HG02884 (cell line): Measurements from ENCODE around the gene GIT1.
"Not testable (repeated sequence)": the region's sequence is repeated elsewhere in the genome, so short reads cannot be mapped to it uniquely, and the experiment has no call there.

Source experiments
- ATAC-seq: cut with Tn5 transposase; IDR thresholded peaks from one replicate; pipeline ENCODE4 v1.9.1; 2021; ENCODE audit warnings: mild to moderate bottlenecking, moderate library complexity; ENCODE audit not compliant: unreplicated experiment

Gene GIT1

DNA sequence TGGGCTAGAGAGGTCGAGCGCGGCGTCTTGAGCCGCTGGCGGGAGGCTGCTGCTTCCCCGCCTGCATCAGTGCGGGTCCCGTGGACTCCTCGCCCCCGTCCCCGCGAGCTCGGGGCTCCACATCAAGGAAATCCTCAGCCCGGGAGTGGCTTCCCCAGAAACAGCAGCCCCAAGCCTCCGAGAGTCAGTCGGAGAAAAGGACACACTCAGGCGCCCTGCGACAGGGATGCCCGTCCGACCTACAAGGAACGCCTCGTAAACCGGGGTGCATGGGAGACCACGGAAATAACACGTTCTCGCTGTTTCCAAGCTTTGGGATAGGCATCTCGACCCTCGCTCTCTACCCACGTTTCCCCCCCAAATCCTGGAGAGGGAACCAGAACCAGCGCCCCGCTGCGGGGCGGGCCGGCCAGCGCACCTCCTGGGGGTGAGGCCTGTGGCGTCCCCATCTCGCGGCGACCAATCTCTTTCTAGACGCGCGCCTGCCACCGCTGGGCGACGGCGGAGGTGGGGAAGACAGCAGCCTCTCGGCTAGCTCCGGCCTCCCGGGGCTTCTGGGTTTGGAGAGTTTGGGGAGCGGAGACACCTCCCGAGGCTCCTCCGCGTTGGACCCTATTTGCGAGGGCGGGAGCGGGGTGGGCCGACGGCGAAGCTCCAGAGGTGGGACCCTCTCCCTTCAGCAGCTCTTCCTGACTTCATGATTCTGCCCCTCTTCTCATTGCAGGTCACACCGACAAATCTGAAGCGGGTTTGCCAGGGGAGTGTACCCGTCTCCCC is 21.7 kb downstream of the GIT1 start:
- no peak for ATAC-seq

- ATAC-seq, result no peak
These were observed 22.2 kb downstream of the GIT1 start for GRCh38 chr17:29567304-29567553.

- no peak for ATAC-seq
These were observed 22.8 kb downstream of the GIT1 start, which contains the start of gene ABHD15 for GRCh38 chr17:29566473-29567303. ABHD15 (minus strand) TSS chr17:29567037; CDS start chr17:29566966, 71 bp downstream.

DNA sequence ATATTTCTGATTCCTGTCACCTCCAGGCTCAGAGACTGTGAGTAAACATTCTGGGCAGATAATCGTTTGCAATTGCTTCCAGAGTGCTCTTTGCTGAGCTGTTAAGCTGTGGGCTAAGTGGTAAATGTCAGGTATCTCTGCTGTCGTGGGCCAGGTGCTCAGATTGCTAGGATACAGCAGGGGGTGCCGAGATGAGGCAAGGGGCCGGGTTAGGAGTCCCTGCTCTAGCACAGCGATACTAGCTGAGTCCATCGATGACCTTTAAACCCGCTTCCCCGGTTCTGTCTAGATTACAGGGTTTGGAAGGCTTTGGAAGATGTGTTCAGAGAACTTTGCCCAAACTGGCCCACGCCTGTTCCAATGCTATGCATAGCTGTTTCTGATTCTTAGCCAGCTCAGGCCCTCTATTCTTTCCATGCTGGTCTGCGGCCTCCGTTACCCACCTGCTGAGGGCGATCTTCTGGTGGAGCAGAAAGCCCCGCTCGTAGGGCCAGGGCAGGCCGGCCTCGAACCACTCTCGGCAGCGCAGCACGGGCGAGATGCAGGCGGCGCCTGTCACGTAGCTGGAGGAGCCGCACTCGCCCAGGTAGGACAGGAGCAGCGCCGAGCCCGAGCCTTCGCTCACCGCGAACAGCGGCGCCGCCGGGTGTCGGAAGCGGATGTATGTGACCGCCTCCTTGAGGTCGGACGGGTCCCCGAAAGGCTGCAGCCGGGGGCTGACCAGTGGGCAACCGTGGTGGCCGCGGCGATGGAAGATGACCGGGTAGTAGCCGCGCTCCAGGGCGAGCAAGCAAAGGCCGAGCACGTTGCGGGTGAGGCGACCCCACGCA is 23.6 kb downstream of the GIT1 start:
- no peak for ATAC-seq

GRCh38 chr17:29563816-29564215 is 25.6 kb downstream of the GIT1 start:
- ATAC-seq, result no peak

DNA sequence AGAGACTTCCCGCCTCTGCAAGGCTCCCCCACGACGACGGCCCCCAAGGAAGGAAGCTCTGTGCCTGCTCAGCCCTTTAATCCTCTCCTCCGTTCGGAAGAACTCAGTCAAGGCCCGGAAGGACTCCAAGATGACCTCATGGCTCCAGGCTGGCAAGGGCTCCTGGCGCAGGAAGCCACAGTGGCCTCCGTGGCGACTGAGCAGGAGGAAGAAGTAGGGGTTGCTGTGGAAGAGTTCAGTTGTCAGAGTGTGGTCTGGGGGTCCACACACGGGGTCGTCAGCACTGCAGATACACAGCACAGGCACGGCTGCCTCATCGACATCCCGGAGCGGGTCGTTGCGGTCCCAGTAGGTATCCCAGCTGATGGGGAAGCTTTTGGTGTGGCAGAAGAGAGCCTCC is 26.8 kb downstream of the GIT1 start:
- no peak for ATAC-seq

- no peak for ATAC-seq
These were observed 27.6 kb downstream of the GIT1 start for GRCh38 chr17:29561554-29562517.

GRCh38 chr17:29560316-29560715 is 29.1 kb downstream of the GIT1 start:
- ATAC-seq, result no peak

DNA sequence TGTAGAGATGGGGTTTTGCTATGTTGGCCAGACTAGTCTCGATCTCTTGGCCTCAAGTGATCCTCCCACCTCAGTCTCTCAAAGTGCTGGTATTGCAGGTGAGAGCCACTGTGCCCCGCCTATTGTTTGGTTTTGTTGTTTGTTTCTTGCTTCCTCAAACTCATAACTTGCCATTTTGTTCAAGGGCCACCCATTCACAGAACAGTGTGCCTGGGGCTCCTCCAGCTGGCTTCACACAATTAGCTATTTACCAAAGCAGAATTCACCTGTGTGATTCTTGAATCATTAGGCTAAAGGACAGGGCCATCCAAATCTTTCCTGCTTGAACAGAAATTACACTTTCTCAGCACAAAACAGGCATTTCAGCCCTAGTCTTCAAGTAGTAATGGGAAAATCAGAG is 29.8 kb downstream of the GIT1 start:
- ATAC-seq, result no peak

GRCh38 chr17:29558139-29558538 is 31.3 kb downstream of the GIT1 start:
- ATAC-seq, result not testable (repeated sequence)

DNA sequence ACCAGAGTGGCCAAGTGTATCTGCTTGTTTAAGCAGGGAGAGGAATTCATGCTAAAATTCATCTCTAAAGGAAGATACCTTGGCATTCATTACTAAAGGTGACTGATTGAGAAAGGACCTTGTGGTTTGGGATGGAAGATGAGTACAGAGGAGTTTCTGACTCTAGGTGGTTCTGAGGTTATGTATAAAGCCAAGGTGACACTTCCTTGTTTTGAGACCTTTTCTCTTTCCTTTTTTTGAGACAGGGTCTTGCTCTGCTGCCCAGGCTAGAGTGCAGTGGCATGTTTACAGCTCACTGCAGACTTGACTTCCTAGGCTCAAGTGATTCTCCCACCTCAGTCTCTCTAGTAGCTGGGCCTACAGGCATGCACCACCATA is 31.7 kb downstream of the GIT1 start:
- no peak for ATAC-seq

GRCh38 chr17:29557085-29557738 is 32.2 kb downstream of the GIT1 start:
- ATAC-seq, result no peak

DNA sequence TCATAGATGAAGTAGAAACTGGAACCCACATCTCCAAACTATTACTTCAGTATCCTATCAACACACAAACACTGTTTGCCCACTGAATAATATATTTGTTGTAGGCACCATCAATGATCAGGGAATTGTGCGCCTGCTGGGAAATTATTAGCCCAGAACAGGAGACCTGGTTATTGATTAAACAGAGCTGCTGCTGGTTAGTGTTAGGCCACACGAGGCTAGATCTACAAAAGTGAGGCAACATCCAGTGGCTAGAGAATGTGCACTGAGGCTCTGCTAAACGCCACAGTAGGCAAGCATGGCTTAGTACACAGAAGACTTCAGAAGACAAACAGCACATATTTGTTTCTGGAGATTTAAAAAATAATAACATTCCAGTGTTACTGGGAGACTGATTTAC is 33.6 kb downstream of the GIT1 start:
- no peak for ATAC-seq

- ATAC-seq, result no peak
These were observed 40.1 kb downstream of the GIT1 start for GRCh38 chr17:29549177-29549923.

DNA sequence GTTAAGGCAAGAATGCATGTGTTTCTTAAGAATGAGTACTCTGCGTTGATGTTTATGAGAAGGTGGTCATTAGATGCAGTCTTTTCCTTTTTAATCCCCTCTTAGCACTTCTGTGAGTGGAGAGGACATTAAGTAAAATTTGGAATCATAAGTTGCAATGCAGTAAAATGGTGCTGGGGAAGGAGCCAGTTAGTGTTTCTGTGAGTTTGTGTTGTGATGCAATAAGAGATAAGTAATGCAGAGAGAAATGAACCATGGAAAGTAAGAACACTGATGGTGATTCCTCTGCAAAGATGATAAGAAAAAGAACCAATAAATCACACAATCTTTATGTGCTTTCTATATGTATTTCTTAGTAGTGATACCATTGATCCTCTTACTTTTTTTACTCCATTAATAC is 42.6 kb downstream of the GIT1 start:
- ATAC-seq, result no peak

DNA sequence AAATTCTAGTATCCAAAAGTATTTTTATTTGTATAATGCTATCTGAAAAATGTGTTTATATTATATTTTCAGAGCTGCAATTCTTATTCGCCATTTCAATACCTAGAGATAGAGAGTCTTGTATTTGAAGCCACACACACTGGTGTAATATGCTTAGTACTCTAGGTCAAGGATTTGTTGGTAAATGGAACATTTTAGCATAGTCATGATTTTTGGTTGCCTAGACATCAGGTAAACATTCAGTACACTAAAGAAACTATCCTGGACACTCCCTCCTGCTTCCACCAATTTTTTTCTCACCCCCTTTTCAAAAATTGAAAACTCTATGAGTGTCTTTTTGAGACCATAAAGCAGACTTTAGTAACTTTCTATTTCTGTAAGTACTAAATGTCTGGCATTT is 43.4 kb downstream of the GIT1 start:
- no peak for ATAC-seq

GRCh38 chr17:29544066-29544465 is 45.4 kb downstream of the GIT1 start:
- ATAC-seq, result no peak

GRCh38 chr17:29533976-29534375 is 55.5 kb downstream of the GIT1 start:
- no peak for ATAC-seq

DNA sequence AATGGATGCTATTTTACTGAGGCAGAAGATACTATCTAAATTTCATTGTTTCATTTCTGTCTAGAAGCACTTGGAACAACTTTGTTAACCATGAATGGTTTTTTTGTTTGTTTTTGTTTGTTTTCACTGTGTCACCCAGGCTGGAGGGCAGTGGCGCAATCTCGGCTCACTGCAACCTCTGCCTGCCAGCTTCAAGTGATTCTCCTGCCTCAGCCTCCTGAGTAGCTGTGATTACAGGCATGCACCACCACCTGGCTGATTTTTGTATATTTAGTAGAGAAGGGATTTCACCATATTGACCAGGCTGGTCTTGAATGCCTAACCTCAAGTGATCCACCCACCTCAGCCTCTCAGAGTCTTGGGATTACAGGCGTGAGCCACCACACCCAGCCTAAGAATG is 63.1 kb downstream of the GIT1 start:
- ATAC-seq, result no peak
